ENCODE results near the gene MTA1. TPM values are rescaled to one million over a fixed set of nuclear protein-coding genes. Genes with fewer than 3 reads are reported as not detected.

The MTA1 gene
- total and polyA plus RNA-seq, 2 donors (not counting 1 experiment from before 2014, with no cell fraction given): 137 to 147 TPM

DNA sequence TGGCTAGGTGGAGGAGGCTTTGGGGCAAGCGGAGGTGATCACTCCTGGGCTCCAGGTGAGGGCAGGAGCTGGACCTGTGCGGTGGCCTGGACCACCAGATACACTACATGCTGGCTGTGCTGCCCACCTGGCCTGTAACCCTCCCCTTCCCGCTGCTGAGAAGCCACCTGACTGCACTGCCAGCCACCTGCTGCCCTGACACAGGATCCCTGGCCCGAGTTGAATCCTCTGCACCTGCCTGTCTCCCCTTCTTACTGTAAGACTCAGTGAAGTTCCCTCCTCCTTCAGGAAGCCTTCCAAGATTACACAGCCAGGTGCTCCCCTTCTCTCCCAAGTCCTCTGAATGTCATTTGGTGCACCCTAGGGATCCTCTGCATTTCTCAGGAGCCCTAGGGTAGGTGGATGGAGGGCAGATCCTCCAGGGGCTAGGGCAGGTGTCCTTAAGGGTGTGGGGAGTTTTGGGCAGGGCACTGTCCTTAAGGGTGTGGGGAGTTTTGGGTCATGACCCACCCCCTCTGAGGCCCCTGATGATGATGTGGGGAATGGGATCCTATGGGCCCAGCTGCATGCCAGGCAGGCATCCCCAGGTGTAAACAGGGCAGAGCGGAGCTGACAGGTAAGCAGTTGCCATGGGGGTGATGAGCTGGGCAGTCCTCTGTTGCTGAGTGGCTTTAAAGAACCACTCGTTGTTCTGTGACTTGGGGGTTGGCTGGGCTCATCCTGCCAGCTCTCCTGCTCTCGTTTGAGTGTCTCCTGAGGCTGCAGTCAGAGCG is 6.7 kb upstream of the MTA1 start:
- intact Hi-C loops (cut with micrococcal nuclease): no loop called here
- H3K4me3 Mint-ChIP-seq: peak overlapping the region; percentile 37
- Histone ChIP-seq H3K79me2 (ENCODE audit: control insufficient read depth, insufficient read depth, low read length) (no peaks in the 10 kb centered on the region), H3K27me3 (replicated peaks in 1 of 4; ENCODE audit: control extremely low read depth in 1 of 4, control insufficient read depth in 3 of 4, insufficient read depth in 4 of 4, low read length in 3 of 4) (peaks cover 0 to 36% (median 13%) of the 10 kb centered on the region in 4 experiments), H3K9ac (ENCODE audit: low read length) (no peak overlapping the region), H4K20me1 (ENCODE audit: control insufficient read depth, insufficient read depth, low read length, poor library complexity, severe bottlenecking) (peaks cover 6% of the 10 kb centered on the region), H3K27ac (ENCODE audit: low read length in 2 of 2) (no peak overlapping the region), H2AFZ (ENCODE audit: insufficient read depth, low read depth, low read length, poor library complexity, severe bottlenecking) (no peak overlapping the region), H3K36me3 (replicated peaks in 1 of 2; ENCODE audit: control extremely low read depth in 1 of 2, control insufficient read depth in 1 of 2, extremely low read depth in 1 of 2, insufficient read depth in 2 of 2, low read length in 1 of 2) (no peaks in the 10 kb centered on the region), H3K9me3 (ENCODE audit: control extremely low read depth in 1 of 3, control insufficient read depth in 2 of 3, insufficient read depth in 1 of 3, low read length in 2 of 3) (peaks cover 0 to 7% (median 0%) of the 10 kb centered on the region in 3 donors), H3K4me3 (ENCODE audit: control extremely low read depth in 1 of 5, extremely low read depth in 1 of 5, insufficient read depth in 1 of 5, low read depth in 2 of 5, low read length in 4 of 5) (no peak overlapping the region), H3K4me1 (ENCODE audit: control insufficient read depth in 2 of 2, insufficient read depth in 2 of 2, low read length in 2 of 2) (peaks cover 20 to 23% of the 10 kb centered on the region in 2 donors), H3K4me2 (replicated peaks; ENCODE audit: low read depth, low read length, poor library complexity, severe bottlenecking) (no peak overlapping the region)
- H3K4me1 Mint-ChIP-seq: peaks cover 19% of the 10 kb centered on the region
- no peak for DNase-seq
- H3K27me3 Mint-ChIP-seq: peaks cover 11% of the 10 kb centered on the region
- CTCF ChIA-PET: interaction anchor here (1.2 kb wide), 1 partner anchor 9 kb away, joined by 4 read pairs; no protein-coding TSS in a partner anchor
- H3K9me3 Mint-ChIP-seq (ENCODE audit: insufficient read depth): no peaks in the 10 kb centered on the region
- no peak for ATAC-seq (ENCODE audit: low read depth)
- TF ChIP-seq, protein P1, sequence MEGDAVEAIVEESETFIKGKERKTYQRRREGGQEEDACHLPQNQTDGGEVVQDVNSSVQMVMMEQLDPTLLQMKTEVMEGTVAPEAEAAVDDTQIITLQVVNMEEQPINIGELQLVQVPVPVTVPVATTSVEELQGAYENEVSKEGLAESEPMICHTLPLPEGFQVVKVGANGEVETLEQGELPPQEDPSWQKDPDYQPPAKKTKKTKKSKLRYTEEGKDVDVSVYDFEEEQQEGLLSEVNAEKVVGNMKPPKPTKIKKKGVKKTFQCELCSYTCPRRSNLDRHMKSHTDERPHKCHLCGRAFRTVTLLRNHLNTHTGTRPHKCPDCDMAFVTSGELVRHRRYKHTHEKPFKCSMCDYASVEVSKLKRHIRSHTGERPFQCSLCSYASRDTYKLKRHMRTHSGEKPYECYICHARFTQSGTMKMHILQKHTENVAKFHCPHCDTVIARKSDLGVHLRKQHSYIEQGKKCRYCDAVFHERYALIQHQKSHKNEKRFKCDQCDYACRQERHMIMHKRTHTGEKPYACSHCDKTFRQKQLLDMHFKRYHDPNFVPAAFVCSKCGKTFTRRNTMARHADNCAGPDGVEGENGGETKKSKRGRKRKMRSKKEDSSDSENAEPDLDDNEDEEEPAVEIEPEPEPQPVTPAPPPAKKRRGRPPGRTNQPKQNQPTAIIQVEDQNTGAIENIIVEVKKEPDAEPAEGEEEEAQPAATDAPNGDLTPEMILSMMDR (IDR thresholded peaks at IDR 0.05): no peak
- TF ChIP-seq EZH2 (IDR thresholded peaks at IDR 0.05; ENCODE audit: borderline replicate concordance, insufficient read depth, low read depth, low read length, poor library complexity, severe bottlenecking): no peak
- POLR2A ChIA-PET: no interaction called here
- WGBS (ENCODE audit: insufficient coverage): 89% methylated on average over 7 of the region's 8 CpGs
- H3K27ac Mint-ChIP-seq: no peak overlapping the region

- Histone ChIP-seq H4K20me1 (ENCODE audit: control insufficient read depth, insufficient read depth, low read length, poor library complexity, severe bottlenecking) (peaks cover 6% of the 10 kb centered on the region), H3K27ac (ENCODE audit: low read length in 2 of 2) (no peak overlapping the region), H3K9me3 (ENCODE audit: control extremely low read depth in 1 of 3, control insufficient read depth in 2 of 3, insufficient read depth in 1 of 3, low read length in 2 of 3) (peaks cover 0 to 7% (median 0%) of the 10 kb centered on the region in 3 donors), H3K79me2 (ENCODE audit: control insufficient read depth, insufficient read depth, low read length) (no peaks in the 10 kb centered on the region), H3K9ac (ENCODE audit: low read length) (no peak overlapping the region), H3K4me2 (replicated peaks; ENCODE audit: low read depth, low read length, poor library complexity, severe bottlenecking) (no peak overlapping the region), H3K27me3 (replicated peaks in 1 of 4; ENCODE audit: control extremely low read depth in 1 of 4, control insufficient read depth in 3 of 4, insufficient read depth in 4 of 4, low read length in 3 of 4) (peaks cover 0 to 36% (median 13%) of the 10 kb centered on the region in 4 experiments), H3K4me3 (ENCODE audit: control extremely low read depth in 1 of 5, extremely low read depth in 1 of 5, insufficient read depth in 1 of 5, low read depth in 2 of 5, low read length in 4 of 5) (no peak overlapping the region), H3K36me3 (replicated peaks in 1 of 2; ENCODE audit: control extremely low read depth in 1 of 2, control insufficient read depth in 1 of 2, extremely low read depth in 1 of 2, insufficient read depth in 2 of 2, low read length in 1 of 2) (no peaks in the 10 kb centered on the region), H2AFZ (ENCODE audit: insufficient read depth, low read depth, low read length, poor library complexity, severe bottlenecking) (no peak overlapping the region), H3K4me1 (ENCODE audit: control insufficient read depth in 2 of 2, insufficient read depth in 2 of 2, low read length in 2 of 2) (peaks cover 20 to 23% of the 10 kb centered on the region in 2 donors)
- no peaks in the 10 kb centered on the region for H3K9me3 Mint-ChIP-seq (ENCODE audit: insufficient read depth)
- ChIA-PET POLR2A (no interaction called here), CTCF (interaction anchor here (1.2 kb wide), 1 partner anchor 10 kb away, joined by 4 read pairs; no protein-coding TSS in a partner anchor)
- intact Hi-C loops (cut with micrococcal nuclease): no loop called here
- H3K27me3 Mint-ChIP-seq: peaks cover 11% of the 10 kb centered on the region
- H3K4me1 Mint-ChIP-seq: peaks cover 20% of the 10 kb centered on the region
- no peak for ATAC-seq (ENCODE audit: low read depth)
- peak overlapping the region; percentile 37 for H3K4me3 Mint-ChIP-seq
- TF ChIP-seq EZH2 (IDR thresholded peaks at IDR 0.05; ENCODE audit: borderline replicate concordance, insufficient read depth, low read depth, low read length, poor library complexity, severe bottlenecking): no peak
- TF ChIP-seq, protein P1 (IDR thresholded peaks at IDR 0.05): no peak
- 100% methylated on average over 1 of the region's 2 CpGs for WGBS (ENCODE audit: insufficient coverage)
- H3K27ac Mint-ChIP-seq: no peak overlapping the region
- DNase-seq: no peak
Observed at GRCh38 chr14:105413544-105413886, 6.1 kb upstream of the MTA1 start.
